GM19328 (cell line): ENCODE data around the gene MAGIX.
A peak's percentile ranks its signal among the peaks of the same experiment; 100 is the strongest.
"Not testable (repeated sequence)": the region's sequence is repeated elsewhere in the genome, so short reads cannot be mapped to it uniquely, and the experiment has no call there.

Experiments
- ATAC-seq: cut with Tn5 transposase; IDR thresholded peaks from one replicate; pipeline ENCODE4 v1.9.1; 2021; ENCODE audit warnings: mild to moderate bottlenecking, moderate library complexity; ENCODE audit not compliant: unreplicated experiment

MAGIX gene

DNA sequence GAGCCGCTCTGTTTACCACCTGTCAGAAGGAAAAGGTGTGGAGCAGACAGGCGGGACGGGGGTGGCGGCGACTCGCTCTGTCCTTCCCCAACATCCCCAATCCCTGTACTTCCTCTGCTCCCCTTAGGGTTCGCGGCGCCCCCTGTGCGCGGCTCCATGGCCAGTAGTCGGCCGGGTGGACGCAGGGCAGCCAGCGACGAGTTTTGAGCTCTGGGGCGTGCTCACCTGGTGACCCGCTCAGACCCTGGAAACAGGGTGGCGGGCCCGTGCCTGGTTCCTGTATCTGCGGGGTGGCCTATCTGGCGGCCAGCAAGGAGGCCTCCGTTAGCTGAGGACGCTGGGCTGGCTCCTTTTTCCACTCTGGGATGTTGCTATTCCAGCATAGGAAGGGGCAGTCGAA, 5.4 kb upstream of the MAGIX start:
- ATAC-seq = no peak

GRCh38 chrX:49160908-49161307, 1.6 kb upstream of the MAGIX start:
- no peak for ATAC-seq

- ATAC-seq = no peak
Measured at GRCh38 chrX:49161632-49162031, 926 bp upstream of the MAGIX start.

- peak; percentile 71 for ATAC-seq
Measured at GRCh38 chrX:49163555-49164419, 1.2 kb downstream of the MAGIX start.

GRCh38 chrX:49164589-49165360, 2.2 kb downstream of the MAGIX start:
- no peak for ATAC-seq

DNA sequence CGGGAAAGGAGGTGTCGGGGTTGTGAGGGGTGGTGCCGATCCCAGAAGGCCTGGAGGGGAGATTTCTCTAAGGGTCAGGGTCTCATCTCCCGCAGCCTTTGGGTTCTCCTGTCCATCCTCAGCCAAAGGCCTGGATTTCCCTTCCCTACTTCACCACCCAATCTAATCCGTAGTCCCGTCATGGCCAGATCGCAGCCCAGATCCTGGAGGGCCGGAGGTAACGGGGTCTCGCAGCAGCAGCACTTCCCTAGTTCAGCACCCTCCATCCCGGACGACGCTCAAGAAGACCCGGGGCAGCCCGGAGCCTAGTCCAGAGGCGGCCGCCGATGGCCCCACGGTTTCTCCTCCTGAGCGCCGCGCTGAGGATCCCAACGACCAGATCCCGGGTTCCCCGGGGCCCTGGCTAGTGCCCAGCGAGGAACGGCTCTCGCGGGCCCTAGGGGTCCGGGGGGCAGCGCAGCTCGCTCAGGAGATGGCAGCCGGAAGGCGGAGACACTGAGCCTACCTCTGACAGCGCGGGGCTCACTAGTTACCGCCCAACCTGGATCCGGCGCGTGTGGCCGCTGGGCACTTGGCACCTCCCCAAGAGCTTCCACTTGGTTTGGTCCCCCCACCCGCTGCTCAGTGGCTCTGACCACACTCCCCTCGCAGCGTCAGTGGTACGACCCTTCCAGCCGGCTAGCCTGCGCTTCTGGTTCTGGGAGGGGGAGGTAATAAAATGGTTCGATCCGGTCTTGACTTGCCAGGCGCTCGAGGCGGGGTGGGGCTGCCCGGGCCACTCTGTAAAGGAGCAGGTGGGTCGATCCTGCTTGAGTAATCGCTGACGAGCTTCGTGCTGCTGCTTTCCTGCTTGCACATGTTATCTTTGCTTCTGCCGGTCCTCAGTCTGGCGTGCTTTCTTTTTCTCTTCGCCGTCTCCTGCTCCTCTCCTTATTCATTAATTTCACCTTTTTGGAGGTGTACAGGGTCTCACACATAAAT, 3.6 kb downstream of the MAGIX start:
- ATAC-seq = no peak

DNA sequence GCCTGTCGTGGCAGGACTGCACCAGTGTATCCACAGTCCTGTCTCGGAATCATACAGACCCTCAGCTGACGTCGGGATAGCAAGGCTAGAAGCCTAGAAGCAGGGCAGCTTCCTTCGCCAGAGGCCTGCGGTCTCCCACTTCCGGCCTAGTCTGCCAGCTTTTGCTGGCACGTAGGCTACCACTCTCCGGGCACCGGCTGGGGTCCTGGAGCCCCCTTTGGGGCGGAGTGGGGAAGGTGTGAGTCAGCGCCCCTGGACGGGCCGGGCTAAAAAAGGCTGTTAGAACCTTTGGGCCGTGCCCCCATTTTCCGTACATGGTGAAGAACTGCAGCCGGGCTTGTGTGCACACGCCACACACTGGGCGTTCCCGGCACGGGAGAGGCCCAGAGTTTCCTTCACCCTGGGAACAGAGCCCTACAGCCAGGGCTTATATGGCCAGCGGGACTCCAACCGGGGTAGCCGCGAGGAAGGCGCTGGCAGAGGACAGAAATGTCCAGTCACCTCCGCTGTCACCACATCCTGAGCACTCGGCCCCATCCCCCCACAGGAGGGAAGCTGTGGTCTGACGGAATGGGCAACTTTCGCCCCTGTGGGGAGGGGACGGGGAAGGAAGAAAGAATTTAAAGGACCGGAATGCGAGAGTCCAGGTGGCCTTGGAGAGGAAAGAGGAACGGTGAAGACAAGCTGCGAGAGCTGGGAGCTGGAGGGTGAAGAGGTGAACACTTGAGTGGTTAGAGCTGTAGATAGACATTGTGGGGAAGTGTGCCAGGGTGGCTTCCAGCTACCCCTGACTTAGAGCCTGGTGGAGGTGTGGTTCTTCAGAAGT, 4.6 kb downstream of the MAGIX start:
- no peak for ATAC-seq

DNA sequence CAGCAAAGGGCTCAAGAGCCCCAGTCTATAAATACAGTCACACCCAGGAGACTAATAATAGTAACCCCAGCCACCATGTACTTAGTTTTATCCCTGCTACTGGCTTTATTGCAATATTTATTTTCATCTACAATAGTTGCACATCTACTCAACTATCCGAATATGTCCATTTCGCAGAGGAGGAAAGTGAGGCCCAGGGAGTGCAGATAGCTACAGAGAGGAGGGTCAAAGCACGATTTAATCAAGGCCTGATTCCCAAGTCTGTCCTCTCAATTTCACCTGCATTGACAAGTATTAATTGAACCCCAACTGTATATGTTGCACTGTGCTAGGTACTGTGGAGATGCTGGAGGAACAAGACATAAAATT, 5.2 kb downstream of the MAGIX start:
- no peak for ATAC-seq

DNA sequence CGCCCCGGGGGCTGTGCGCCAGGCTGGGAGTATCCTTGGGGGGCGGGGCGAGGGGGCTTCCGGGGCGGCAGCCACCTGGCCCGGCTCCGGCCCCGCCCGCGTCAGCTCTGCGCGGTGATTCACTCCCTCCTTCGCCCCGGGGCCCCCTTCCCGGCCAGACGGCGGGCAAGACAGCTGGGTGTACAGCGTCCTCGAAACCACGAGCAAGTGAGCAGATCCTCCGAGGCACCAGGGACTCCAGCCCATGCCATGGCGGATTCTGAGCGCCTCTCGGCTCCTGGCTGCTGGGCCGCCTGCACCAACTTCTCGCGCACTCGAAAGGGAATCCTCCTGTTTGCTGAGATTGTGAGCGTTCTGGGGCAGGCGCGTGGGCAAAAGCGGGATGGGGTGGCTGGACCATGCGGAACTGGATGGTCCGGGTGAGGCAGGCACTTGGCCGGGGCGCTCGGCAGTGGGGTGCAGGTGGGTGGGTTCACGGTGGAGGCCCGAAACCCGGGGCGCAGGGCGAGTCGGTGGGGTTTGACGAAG, 9.3 kb downstream of the MAGIX start, which contains the start of gene PLP2:
Gene PLP2, plus strand, starts transcription at position 147 of the 528 bp plus-strand sequence. Its CDS starts 103 bp downstream, at position 250.
- ATAC-seq = peak; percentile 18

- ATAC-seq = peak; percentile 66
Measured at GRCh38 chrX:49172280-49172780, 9.8 kb downstream of the MAGIX start.

DNA sequence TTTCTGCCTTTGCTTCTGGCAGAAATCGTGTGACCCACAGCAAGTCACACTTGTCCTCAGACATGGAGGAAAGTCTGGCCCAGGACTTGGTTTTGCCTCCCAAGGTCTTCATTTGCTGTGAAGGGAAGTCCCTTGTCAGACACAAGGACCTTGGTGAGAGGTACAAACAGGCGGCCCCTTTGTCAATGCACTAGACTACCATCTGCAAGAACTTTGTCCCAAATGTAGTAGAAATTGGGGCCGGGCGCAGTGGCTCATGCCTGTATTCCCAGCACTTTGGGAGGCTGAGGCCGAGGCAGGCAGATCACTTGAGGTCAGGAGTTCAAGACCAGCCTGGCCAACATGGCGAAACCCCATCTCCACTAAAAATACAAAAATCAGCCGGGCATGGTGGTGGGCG, 11.0 kb downstream of the MAGIX start:
- ATAC-seq = not testable (repeated sequence)

DNA sequence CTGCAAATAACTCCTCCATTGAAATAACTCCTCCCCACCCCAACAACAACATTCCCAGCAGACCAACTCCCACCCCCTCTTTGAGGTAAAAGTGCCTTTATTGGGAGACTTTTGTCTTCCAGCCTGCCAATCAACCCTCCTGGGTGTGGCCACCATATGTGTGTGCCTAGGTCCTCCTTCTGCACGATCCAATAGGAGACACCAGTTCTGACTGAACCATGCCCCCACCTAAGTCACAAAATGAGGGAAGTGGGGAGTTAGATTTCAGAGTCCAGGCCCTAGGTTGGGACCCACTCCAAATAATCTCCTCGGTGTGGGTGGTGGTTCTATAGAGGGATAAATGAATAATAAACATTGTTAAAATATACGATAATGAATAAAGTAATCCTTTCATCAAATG, 12.2 kb downstream of the MAGIX start:
- no peak for ATAC-seq

DNA sequence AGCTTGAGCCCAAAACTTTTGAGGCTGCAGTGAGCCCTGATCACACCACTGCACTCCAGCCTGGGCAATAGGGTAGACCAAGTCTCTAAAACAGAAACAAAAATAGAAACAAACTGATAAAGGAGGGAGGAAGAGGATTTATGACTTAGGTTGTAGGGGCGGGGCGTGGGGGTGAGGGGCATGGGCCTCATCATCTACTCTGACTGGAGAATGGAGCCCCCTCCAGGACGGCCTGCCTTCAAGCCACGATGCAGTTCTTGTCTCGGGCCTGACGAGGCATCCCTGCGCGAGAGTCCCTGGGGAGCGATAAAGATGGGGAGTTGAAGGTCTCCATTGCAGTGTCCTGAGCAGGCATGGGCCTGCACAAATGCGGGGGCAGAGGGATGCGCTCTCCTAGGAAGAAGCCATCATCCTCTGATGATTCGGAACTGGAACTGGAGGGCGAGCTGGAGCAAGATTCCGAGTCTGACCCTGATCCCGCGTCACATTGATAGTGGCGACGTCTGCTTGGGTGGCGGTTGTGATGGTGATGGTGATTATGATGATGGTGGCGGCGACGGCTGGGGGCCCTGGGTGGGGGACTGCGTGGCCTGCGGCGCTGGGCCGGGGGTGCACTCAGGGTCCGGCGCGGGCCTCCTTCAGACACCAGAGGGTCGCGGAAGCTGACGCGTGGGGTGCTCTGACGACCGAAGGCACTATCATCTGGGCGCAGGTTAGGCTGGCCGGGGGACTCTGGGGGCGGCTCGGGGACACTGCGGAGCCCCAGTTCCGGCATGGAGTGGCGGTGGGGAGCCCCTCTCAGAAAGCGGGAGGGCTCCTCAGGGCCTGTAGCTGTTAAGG, 13.1 kb downstream of the MAGIX start:
- ATAC-seq = no peak

DNA sequence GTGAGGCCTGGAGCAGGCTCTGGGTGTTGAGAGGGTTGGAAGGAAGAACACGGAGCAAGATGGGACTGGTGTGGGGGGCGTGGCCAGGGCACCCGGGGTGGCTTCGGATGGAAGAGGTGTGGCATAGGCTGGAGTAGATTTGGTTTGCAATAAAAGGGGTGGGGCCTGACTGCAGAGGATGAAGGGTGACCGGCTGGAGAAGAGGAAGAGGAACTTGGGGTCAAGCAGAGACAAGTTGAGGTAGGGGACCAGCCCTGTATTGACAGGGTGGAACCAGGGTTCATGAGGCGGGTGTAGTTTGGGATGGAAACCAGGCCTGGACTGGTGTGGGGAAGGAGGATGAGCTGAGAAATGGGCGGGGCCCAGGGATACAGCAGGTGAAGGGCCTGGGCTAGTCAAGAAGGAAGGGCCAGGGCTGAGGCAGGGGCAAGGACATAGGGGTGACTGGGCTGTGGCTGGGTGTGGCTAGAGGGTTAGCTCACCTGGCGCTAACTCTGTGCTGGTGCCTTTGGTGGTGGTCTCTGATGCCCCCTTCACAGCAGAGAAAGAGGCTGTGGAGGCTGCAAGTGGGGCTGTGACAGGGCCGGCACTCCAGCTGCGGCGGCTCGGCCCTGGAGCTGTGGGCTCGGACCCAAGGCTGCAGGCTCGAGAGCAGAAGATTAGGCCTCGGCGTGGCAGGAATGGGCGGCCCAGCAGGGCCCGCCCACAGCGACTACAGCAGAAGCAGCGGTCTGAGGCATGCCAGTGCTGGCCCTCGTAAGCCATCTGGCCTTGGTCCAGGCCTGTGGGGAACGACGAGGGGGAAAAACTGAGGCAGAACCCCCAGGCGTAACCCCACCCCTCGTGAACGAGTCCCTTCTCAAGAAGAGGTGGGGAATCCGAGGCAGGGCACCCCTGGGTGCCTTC, 14.1 kb downstream of the MAGIX start:
- no peak for ATAC-seq

DNA sequence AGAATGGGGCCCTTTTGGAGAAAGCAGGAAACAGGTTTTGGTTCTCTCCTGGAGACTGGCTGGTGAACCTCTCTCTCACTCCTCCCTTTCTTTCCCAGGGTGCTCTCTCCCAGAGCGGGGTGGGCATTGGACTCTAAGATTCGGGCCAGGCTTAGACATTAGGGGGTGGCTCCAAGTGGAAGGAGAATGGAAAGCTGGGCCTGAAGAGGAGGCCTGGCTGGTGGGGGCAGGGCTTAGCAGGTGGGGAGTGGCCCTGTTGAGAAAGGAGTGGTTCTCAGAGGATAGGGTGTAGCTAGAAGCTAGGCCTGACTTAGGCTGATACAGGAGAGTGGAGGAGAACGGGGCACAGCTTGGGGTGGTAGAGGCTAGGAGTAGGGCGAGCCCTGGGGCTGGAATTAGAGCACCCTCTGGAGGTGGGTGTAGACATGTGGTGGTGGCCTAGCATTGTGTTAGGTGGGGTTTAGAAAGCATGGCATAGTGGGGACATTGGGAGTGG, 14.8 kb downstream of the MAGIX start:
- ATAC-seq = no peak

GRCh38 chrX:49177873-49178480, 15.4 kb downstream of the MAGIX start:
- no peak for ATAC-seq

GRCh38 chrX:49178537-49178936, 16.0 kb downstream of the MAGIX start:
- no peak for ATAC-seq
